Osteocyte (in vitro differentiated cells): ENCODE measurements around the gene POLR3GL. TPM values are rescaled to one million over a fixed set of nuclear protein-coding genes. Genes with fewer than 3 reads are reported as not detected.

Experiments
- DNase-seq: peaks from one replicate; pipeline ENCODE4 v3.0.0; 2021; ENCODE audit warnings: mixed read lengths; ENCODE audit not compliant: unreplicated experiment; ENCODE audit errors: extremely low spot score
- H3K27ac Mint-ChIP-seq: one replicate; pipeline ENCODE4 v1.8.0; 2021; ENCODE audit warnings: mild to moderate bottlenecking, mixed read lengths; ENCODE audit not compliant: unreplicated experiment
- H3K27me3 Mint-ChIP-seq: one replicate; pipeline ENCODE4 v1.8.0; 2021; ENCODE audit warnings: mixed read lengths; ENCODE audit not compliant: unreplicated experiment
- H3K36me3 Mint-ChIP-seq: one replicate; pipeline ENCODE4 v1.8.0; 2021; ENCODE audit warnings: mixed read lengths; ENCODE audit not compliant: unreplicated experiment
- H3K4me1 Mint-ChIP-seq: one replicate; pipeline ENCODE4 v1.8.0; 2021; ENCODE audit warnings: mixed read lengths; ENCODE audit not compliant: unreplicated experiment
- H3K4me3 Mint-ChIP-seq: one replicate; pipeline ENCODE4 v1.8.0; 2021; ENCODE audit warnings: mild to moderate bottlenecking, moderate library complexity, mixed read lengths; ENCODE audit not compliant: unreplicated experiment
- H3K9me3 Mint-ChIP-seq: one replicate; pipeline ENCODE4 v1.8.0; 2021; ENCODE audit warnings: mixed read lengths; ENCODE audit not compliant: unreplicated experiment
- CTCF ChIP-seq: fragments of 200-600 bp; sonication (generic); IDR thresholded peaks from 2 replicates; pipeline ENCODE4 v1.5.0; 2021; ENCODE audit warnings: antibody characterized with exemption, mild to moderate bottlenecking, moderate library complexity
- total RNA-seq: library from RNA; stranded (reverse); gene quantifications from 2 replicates; pipeline ENCODE4 v1.2.1, GENCODE V29; 2021

POLR3GL gene
- total RNA-seq, 1 donor from 2014 or later = 22.4 TPM

- H3K27ac Mint-ChIP-seq = peak overlapping the region; percentile 96
- H3K36me3 Mint-ChIP-seq = peaks cover 35% of the 10 kb centered on the region
- DNase-seq = no peak
- peaks cover 48% of the 10 kb centered on the region for H3K4me1 Mint-ChIP-seq
- H3K4me3 Mint-ChIP-seq = peak overlapping the region; percentile 94
- no peaks in the 10 kb centered on the region for H3K9me3 Mint-ChIP-seq
- no peaks in the 10 kb centered on the region for H3K27me3 Mint-ChIP-seq
- TF ChIP-seq CTCF = no peak
Measured at GRCh38 chr1:145997016-145997717, 32.7 kb downstream of the POLR3GL start.

- Mint-ChIP-seq H3K4me3 (peak overlapping the region; percentile 94), H3K9me3 (no peaks in the 10 kb centered on the region), H3K27ac (peak overlapping the region; percentile 96), H3K4me1 (peaks cover 44% of the 10 kb centered on the region), H3K27me3 (no peaks in the 10 kb centered on the region), H3K36me3 (peaks cover 30% of the 10 kb centered on the region)
- no peak for DNase-seq
- no peak for TF ChIP-seq CTCF
Measured at GRCh38 chr1:145997718-145998023, 33.2 kb downstream of the POLR3GL start.

- DNase-seq = no peak
Measured at GRCh38 chr1:145999321-146000024, 35.0 kb downstream of the POLR3GL start.

GRCh38 chr1:146001709-146002108 is 37.2 kb downstream of the POLR3GL start:
- TF ChIP-seq CTCF = no peak

More at GRCh38 chr1:145999321-146000024, 35.0 kb downstream of the POLR3GL start:
- Mint-ChIP-seq H3K4me3 (no peak overlapping the region), H3K9me3 (no peaks in the 10 kb centered on the region), H3K27me3 (no peaks in the 10 kb centered on the region), H3K4me1 (peaks cover 26% of the 10 kb centered on the region), H3K36me3 (peaks cover 12% of the 10 kb centered on the region), H3K27ac (no peak overlapping the region)
- no peak for TF ChIP-seq CTCF

GRCh38 chr1:146007489-146008133 is 43.1 kb downstream of the POLR3GL start:
- TF ChIP-seq CTCF = no peak
- Mint-ChIP-seq H3K27me3 (no peaks in the 10 kb centered on the region), H3K9me3 (no peaks in the 10 kb centered on the region), H3K27ac (no peak overlapping the region), H3K36me3 (no peaks in the 10 kb centered on the region), H3K4me3 (no peak overlapping the region), H3K4me1 (peaks cover 6% of the 10 kb centered on the region)
- no peak for DNase-seq

More at GRCh38 chr1:146001709-146002108, 37.2 kb downstream of the POLR3GL start:
- no peaks in the 10 kb centered on the region for H3K36me3 Mint-ChIP-seq
- no peaks in the 10 kb centered on the region for H3K9me3 Mint-ChIP-seq
- no peak overlapping the region for H3K27ac Mint-ChIP-seq
- no peak overlapping the region for H3K4me3 Mint-ChIP-seq
- H3K27me3 Mint-ChIP-seq = no peaks in the 10 kb centered on the region
- DNase-seq = no peak
- H3K4me1 Mint-ChIP-seq = peaks cover 18% of the 10 kb centered on the region
